Lung (tissue), 12 donors: ENCODE results near the gene LRRK1. TPM values are rescaled to one million over a fixed set of nuclear protein-coding genes. Genes with fewer than 3 reads are reported as not detected.

Experiments used
- ATAC-seq: fragments of 200-7000 bp; cut with Tn5 transposase; one replicate; pipeline ENCODE4 v1.9.1; 2020; ENCODE audit warnings: moderate number of reproducible peaks; ENCODE audit not compliant: insufficient read depth, low FRiP score
- DNase-seq, 3 donors: peaks; one replicate each; pipeline ENCODE4 v3.0.0-alpha.2; 2013 to 2017
- H3K27ac ChIP-seq, 2 donors: one replicate each; pipeline ENCODE4 v1.5.1; 2013; ENCODE audit warnings: mild to moderate bottlenecking in 2 of 2, moderate library complexity in 2 of 2, control low read depth in 1 of 2, inconsistent platforms in 1 of 2, low read depth in 1 of 2, low read length in 1 of 2
- H3K27me3 ChIP-seq, 3 donors: one replicate each; pipeline ENCODE4 v1.5.1; 2013; ENCODE audit warnings: low read length in 2 of 3; ENCODE audit not compliant: control insufficient read depth in 3 of 3, insufficient read depth in 3 of 3
- H3K36me3 ChIP-seq, 4 donors: one replicate each; pipeline ENCODE4 v1.5.1; 2013; ENCODE audit warnings: low read length in 4 of 4, mild to moderate bottlenecking in 1 of 4, moderate library complexity in 1 of 4; ENCODE audit not compliant: control insufficient read depth in 4 of 4, insufficient read depth in 4 of 4
- H3K4me1 ChIP-seq, 5 donors: one replicate each; pipeline ENCODE4 v1.5.1; 2013; ENCODE audit warnings: low read length in 5 of 5, mild to moderate bottlenecking in 2 of 5, moderate library complexity in 1 of 5; ENCODE audit not compliant: control insufficient read depth in 5 of 5, insufficient read depth in 5 of 5
- H3K4me3 ChIP-seq: one replicate; pipeline ENCODE4 v1.5.1; 2013; ENCODE audit warnings: mild to moderate bottlenecking, control low read depth, moderate library complexity
- H3K9ac ChIP-seq, 2 donors: one replicate each; pipeline ENCODE4 v1.5.1; 2013; ENCODE audit warnings: low read length in 2 of 2, control low read depth in 1 of 2; ENCODE audit not compliant: insufficient read depth in 1 of 2
- H3K9me3 ChIP-seq, 4 donors: one replicate each; pipeline ENCODE4 v1.5.1; 2013; ENCODE audit warnings: low read length in 3 of 4, mild to moderate bottlenecking in 1 of 4, moderate library complexity in 1 of 4; ENCODE audit not compliant: control insufficient read depth in 4 of 4, insufficient read depth in 3 of 4
- CTCF ChIP-seq: IDR thresholded peaks from 2 replicates; pipeline ENCODE4 v1.5.1; 2012; ENCODE audit warnings: mild to moderate bottlenecking; ENCODE audit errors: control extremely low read depth, extremely low read depth
- WGBS, 2 donors: extraction: QIAGEN DNeasy Blood & Tissue Kit; methylation state at CpG; one replicate each; pipeline ENCODE4 v1.1.7; 2013; 5-methylcytosine and 5-hydroxymethylcytosine counted together
- polyA plus RNA-seq, 2 donors: library from polyadenylated mRNA; stranded (reverse); fragments of 200-250 nt; gene quantifications; one replicate each; pipeline ENCODE4 v1.2.1, GENCODE V29; 2013
- total RNA-seq, 2 donors: library from RNA; depleted of rRNA in 1 of 2; stranded (reverse); fragments of >200 nt in 1 of 2; gene quantifications; one replicate each; pipeline ENCODE4 v1.2.1, GENCODE V29; 2014 to 2021
- donor health status: control.
- donor health status: control.
- donor health status: Bipolar disorder and iron deficiency.
- donor health status: healthy.
- donor health status: DM: yes; HTN: yes; CAD: no.

The LRRK1 gene
- total and polyA plus RNA-seq, 4 donors: 5.7 to 22.9 (median 9.7) TPM

GRCh38 chr15:100997442-100997841 lies 78.3 kb downstream of the LRRK1 start:
- Histone ChIP-seq H3K36me3 (peaks cover 0 to 2% (median 0%) of the 10 kb centered on the region in 4 donors), H3K4me1 (no peaks in the 10 kb centered on the region), H3K4me3 (no peak overlapping the region), H3K27ac (no peak overlapping the region), H3K27me3 (no peaks in the 10 kb centered on the region), H3K9ac (no peak overlapping the region), H3K9me3 (no peaks in the 10 kb centered on the region)
- WGBS, 2 donors: 60 to 95% methylated on average over 1 of the region's 1 CpG
- no peak for DNase-seq
- no peak for TF ChIP-seq CTCF
- no peak for ATAC-seq

GRCh38 chr15:100998630-100999029 lies 79.5 kb downstream of the LRRK1 start:
- ATAC-seq: no peak
- WGBS, 2 donors: 96 to 97% methylated on average over 1 of the region's 1 CpG
- no peak for DNase-seq
- no peak for TF ChIP-seq CTCF
- Histone ChIP-seq H3K36me3 (peaks cover 0 to 2% (median 0%) of the 10 kb centered on the region in 4 donors), H3K27me3 (no peaks in the 10 kb centered on the region), H3K9me3 (no peaks in the 10 kb centered on the region), H3K4me3 (no peak overlapping the region), H3K27ac (no peak overlapping the region), H3K4me1 (no peaks in the 10 kb centered on the region), H3K9ac (no peak overlapping the region)

GRCh38 chr15:100999369-100999768 lies 80.2 kb downstream of the LRRK1 start:
- Histone ChIP-seq H3K9me3 (no peaks in the 10 kb centered on the region), H3K4me1 (no peaks in the 10 kb centered on the region), H3K4me3 (no peak overlapping the region), H3K27ac (no peak overlapping the region), H3K9ac (no peak overlapping the region), H3K36me3 (peaks cover 0 to 2% (median 0%) of the 10 kb centered on the region in 4 donors), H3K27me3 (no peaks in the 10 kb centered on the region)
- no peak for TF ChIP-seq CTCF
- ATAC-seq (no peak), DNase-seq (no peak)
- 84% methylated on average over 3 of the region's 3 CpGs for WGBS, 2 donors

GRCh38 chr15:101000271-101000681 lies 81.1 kb downstream of the LRRK1 start:
- H3K9me3 ChIP-seq: peaks cover 0 to 4% (median 2%) of the 10 kb centered on the region in 4 donors
- whole genome bisulfite sequencing, 2 donors: 91 to 95% methylated on average over 5 of the region's 5 CpGs
- TF ChIP-seq CTCF: no peak
- H3K9ac ChIP-seq: no peak overlapping the region
- no peaks in the 10 kb centered on the region for H3K4me1 ChIP-seq
- ATAC-seq: no peak
- no peaks in the 10 kb centered on the region for H3K27me3 ChIP-seq
- H3K4me3 ChIP-seq: no peak overlapping the region
- peaks cover 0 to 2% (median 0%) of the 10 kb centered on the region in 4 donors for H3K36me3 ChIP-seq
- H3K27ac ChIP-seq: no peak overlapping the region
- DNase-seq: no peak
